Ascending aorta (tissue), 2 donors: ENCODE measurements around the gene SHB. TPM values are rescaled to one million over a fixed set of nuclear protein-coding genes. Genes with fewer than 3 reads are reported as not detected.
A peak's percentile ranks its signal among the peaks of the same experiment; 100 is the strongest.

Experiments used
- DNase-seq, 2 donors: peaks; one replicate each; pipeline ENCODE4 v3.0.0-alpha.2; 2019; ENCODE audit warnings: low spot score in 2 of 2
- H3K27ac ChIP-seq, 2 donors: fragments of 200-600 bp; sonication (generic); one replicate each; pipeline ENCODE4 v1.5.1; 2016 to 2017; ENCODE audit warnings: mild to moderate bottlenecking in 1 of 2
- H3K27me3 ChIP-seq: fragments of 200-600 bp; sonication (generic); one replicate; pipeline ENCODE4 v1.5.1; 2017
- H3K36me3 ChIP-seq, 2 donors: fragments of 200-600 bp; sonication (generic); one replicate each; pipeline ENCODE4 v1.5.1; 2016
- H3K4me1 ChIP-seq, 2 donors: fragments of 200-600 bp; sonication (generic); one replicate each; pipeline ENCODE4 v1.5.1; 2016 to 2017; ENCODE audit warnings: mild to moderate bottlenecking in 1 of 2
- H3K4me3 ChIP-seq, 2 donors: fragments of 200-600 bp; sonication (generic); one replicate each; pipeline ENCODE4 v1.5.1; 2016 to 2017; ENCODE audit warnings: mild to moderate bottlenecking in 1 of 2
- H3K9me3 ChIP-seq, 2 donors: fragments of 200-600 bp; sonication (generic); one replicate each; pipeline ENCODE4 v1.5.1; 2016
- intact Hi-C: fragments of 100-400 bp; cut with DNase I; formaldehyde crosslinking; loops from one replicate; pipeline ENCODE4 v1.15.1; 2023
- total RNA-seq: library from RNA; depleted of rRNA; stranded (reverse); fragments of >200 nt; gene quantifications from one replicate; pipeline ENCODE4 v1.1.0, GENCODE V29; 2016
- TF ChIP-seq, protein P1 (sequence below), 3 experiments: fragments of 200-600 bp in 2 of 3; fragments of 450-650 bp in 1 of 3; sonication (generic) in 2 of 3; IDR thresholded peaks; one replicate each; pipeline ENCODE4 v1.5.1; 2016 to 2019; ENCODE audit warnings: antibody characterized with exemption in 3 of 3, mild to moderate bottlenecking in 1 of 3, moderate library complexity in 1 of 3

The SHB gene
- total RNA-seq, 1 donor from 2014 or later = 77.8 TPM

DNA sequence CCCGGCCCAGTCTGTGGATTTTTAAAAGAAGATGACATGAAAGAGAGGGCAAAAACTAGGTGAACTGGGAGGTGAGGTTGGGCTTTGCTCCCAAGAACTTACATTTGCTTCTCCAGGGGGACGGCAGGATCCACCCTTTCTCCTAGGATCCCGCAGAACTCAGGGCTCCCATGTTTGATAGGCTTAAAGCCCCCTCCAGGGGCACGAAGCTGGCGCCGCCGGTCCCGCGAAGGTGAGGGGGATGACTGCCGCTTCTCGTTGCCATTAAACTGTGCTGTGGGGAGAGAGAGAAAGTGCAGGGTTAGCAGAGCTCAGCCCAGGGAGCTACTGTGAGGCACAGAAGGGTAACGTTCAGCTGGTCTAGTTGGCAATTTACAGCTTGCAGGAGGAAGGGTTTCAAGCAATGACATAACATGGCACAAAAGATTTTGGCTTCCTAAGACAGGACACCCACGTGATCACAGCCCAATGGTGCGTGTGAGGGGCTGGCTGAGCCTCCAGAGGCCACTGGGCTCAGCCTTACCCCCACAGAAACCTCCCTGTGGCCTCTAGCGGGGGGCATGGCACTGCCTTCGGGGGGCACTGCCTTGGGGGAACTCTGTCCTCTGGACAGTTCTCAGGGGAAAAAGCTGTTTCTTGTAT is 113.1 kb downstream of the SHB start:
- TF ChIP-seq, protein P1, sequence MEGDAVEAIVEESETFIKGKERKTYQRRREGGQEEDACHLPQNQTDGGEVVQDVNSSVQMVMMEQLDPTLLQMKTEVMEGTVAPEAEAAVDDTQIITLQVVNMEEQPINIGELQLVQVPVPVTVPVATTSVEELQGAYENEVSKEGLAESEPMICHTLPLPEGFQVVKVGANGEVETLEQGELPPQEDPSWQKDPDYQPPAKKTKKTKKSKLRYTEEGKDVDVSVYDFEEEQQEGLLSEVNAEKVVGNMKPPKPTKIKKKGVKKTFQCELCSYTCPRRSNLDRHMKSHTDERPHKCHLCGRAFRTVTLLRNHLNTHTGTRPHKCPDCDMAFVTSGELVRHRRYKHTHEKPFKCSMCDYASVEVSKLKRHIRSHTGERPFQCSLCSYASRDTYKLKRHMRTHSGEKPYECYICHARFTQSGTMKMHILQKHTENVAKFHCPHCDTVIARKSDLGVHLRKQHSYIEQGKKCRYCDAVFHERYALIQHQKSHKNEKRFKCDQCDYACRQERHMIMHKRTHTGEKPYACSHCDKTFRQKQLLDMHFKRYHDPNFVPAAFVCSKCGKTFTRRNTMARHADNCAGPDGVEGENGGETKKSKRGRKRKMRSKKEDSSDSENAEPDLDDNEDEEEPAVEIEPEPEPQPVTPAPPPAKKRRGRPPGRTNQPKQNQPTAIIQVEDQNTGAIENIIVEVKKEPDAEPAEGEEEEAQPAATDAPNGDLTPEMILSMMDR (IDR thresholded peaks at IDR 0.05) = no peak
- Histone ChIP-seq H3K36me3 (peaks cover 6 to 9% of the 10 kb centered on the region in 2 donors), H3K4me1 (peaks cover 7 to 14% of the 10 kb centered on the region in 2 donors), H3K27ac (peak overlapping the region in 1 of 2 donors; percentile 17), H3K4me3 (no peak overlapping the region), H3K27me3 (no peaks in the 10 kb centered on the region), H3K9me3 (no peaks in the 10 kb centered on the region)
- intact Hi-C loops = no loop called here
- DNase-seq = no peak

DNA sequence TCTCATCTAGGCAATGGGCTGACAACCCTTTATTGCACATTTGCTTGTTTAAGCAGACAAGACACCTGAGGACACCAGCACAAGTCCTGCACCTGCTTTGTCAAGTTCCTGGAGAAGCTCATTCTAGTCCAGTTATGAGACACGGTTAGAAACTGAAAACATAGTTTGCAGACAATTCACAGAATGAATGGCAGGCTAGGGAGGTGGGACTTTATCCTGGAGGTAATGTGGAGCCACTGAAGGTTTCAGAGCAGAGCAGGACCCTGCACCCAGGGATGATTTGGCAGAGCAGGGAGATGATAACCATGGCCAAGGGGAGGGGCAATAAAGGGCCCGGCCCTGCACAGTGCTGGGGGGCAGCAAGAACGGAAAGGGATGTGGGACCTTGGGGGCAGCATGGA is 114.4 kb downstream of the SHB start:
- peaks cover 7 to 14% of the 10 kb centered on the region in 2 donors for H3K4me1 ChIP-seq
- H3K27ac ChIP-seq = peak overlapping the region in 1 of 2 donors; percentile 68
- no peak overlapping the region for H3K4me3 ChIP-seq
- intact Hi-C loops = loop anchor here (1.0 kb wide), 2 partner anchors 10 to 435 kb away; no protein-coding TSS in a partner anchor
- DNase-seq = no peak
- no peaks in the 10 kb centered on the region for H3K27me3 ChIP-seq
- H3K9me3 ChIP-seq = no peaks in the 10 kb centered on the region
- TF ChIP-seq, protein P1 (IDR thresholded peaks at IDR 0.05) = no peak
- H3K36me3 ChIP-seq = peaks cover 6 to 9% of the 10 kb centered on the region in 2 donors

DNA sequence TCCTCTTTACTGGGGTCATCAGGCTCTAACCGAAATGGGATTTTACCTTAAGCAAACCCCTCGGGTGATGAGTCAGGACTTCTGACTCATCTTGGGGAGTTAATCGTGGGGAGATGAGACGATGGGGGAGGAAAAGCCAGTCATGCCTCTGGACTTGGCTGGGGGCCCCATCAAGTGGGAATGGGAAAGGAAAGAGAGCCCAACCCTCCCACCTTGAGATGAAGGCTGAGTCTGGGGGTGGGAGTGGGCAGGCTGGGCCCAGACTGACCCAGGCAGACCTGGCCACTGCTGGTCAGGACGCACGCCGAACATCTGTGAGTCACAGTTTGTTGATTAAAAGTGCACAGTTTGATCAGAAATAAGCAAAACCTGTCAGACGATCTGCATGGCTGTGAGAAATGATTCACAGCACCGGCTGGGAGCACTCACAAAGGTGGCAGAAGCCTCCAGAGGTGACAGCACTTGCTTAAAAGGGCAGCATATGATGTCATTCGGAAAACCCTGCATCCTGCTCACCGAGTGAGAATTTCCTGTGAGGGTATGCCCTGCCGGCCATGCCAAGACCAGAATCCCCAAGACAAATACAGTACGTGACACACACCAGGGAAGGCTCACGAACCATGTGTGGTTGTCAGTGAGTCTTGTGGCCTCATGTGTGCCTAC is 115.1 kb downstream of the SHB start:
- Histone ChIP-seq H3K36me3 (peaks cover 6 to 9% of the 10 kb centered on the region in 2 donors), H3K27ac (peak overlapping the region; percentile 65 to 68), H3K27me3 (no peaks in the 10 kb centered on the region), H3K9me3 (no peaks in the 10 kb centered on the region), H3K4me3 (no peak overlapping the region), H3K4me1 (peaks cover 7 to 14% of the 10 kb centered on the region in 2 donors)
- intact Hi-C loops = loop anchor here (1.0 kb wide), 3 partner anchors 10 to 435 kb away; no protein-coding TSS in a partner anchor
- TF ChIP-seq, protein P1 (IDR thresholded peaks at IDR 0.05) = no peak
- DNase-seq = peak; percentile 66 to 84

DNA sequence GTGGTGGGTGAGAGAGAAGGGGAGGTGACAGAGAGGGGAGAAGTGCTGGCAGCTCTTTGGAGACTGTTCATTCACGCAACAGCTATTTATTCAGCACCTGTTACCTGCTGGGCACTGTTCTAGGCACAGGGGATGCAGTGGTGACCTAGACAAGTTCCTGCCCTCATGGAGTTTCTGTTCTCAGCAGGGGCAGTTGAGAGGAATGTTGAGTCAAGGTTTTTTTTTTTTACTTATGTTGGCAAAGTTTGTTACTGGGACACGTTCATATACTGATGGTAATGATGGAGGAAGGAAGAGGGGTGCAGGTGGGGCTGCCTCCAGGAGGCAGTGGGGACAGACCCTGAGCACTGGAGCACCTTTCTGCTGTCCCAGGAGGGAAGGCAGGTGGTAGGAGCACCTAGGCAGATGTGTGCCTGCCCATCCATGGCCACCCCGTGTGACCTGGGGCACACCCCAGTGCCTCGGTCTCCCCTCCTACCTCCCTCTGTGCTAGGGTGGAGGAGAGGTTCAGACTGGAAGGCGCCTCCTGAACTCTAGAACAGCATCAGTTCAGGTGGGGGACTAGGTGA is 115.7 kb downstream of the SHB start:
- Histone ChIP-seq H3K4me1 (peaks cover 7 to 14% of the 10 kb centered on the region in 2 donors), H3K9me3 (no peaks in the 10 kb centered on the region), H3K36me3 (peaks cover 8 to 9% of the 10 kb centered on the region in 2 donors), H3K4me3 (no peak overlapping the region), H3K27ac (peak overlapping the region; percentile 65 to 68), H3K27me3 (no peaks in the 10 kb centered on the region)
- no peak for DNase-seq
- intact Hi-C loops = loop anchor here (1.0 kb wide), 1 partner anchor 10 kb away; no protein-coding TSS in a partner anchor
- TF ChIP-seq, protein P1 (IDR thresholded peaks at IDR 0.05) = no peak

DNA sequence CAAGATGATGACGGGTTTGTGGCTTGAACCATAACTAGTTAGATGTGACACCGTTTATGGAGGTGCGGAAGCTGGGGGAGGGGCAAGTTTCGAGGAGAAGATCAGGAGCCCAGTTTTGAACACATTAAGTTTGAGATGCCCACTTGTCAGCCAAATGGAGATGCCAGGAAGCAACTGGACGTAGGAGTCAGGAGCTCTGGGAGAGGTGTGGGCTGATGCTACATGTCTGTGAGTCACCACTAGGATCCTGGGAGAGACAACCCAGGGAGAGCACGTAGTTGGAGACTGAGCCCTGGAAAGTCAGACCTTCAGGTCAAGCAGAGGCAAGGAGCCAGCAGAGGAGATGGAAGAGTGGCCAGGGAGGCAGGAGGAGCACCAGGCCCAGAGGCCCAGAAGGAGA is 116.3 kb downstream of the SHB start:
- no peaks in the 10 kb centered on the region for H3K9me3 ChIP-seq
- intact Hi-C loops = loop anchor here (1.0 kb wide), 1 partner anchor 9 kb away; no protein-coding TSS in a partner anchor
- H3K4me3 ChIP-seq = no peak overlapping the region
- peaks cover 7 to 17% of the 10 kb centered on the region in 2 donors for H3K4me1 ChIP-seq
- TF ChIP-seq, protein P1 (IDR thresholded peaks at IDR 0.05) = no peak
- no peak for DNase-seq
- H3K27ac ChIP-seq = peak overlapping the region in 1 of 2 donors; percentile 68
- H3K27me3 ChIP-seq = no peaks in the 10 kb centered on the region
- H3K36me3 ChIP-seq = peaks cover 9% of the 10 kb centered on the region in 2 donors
